NCI-H774 (cell line): ENCODE measurements around the gene CRACR2B.

Source experiments
- DNase-seq: peaks from one replicate; lab custom pipeline; 2025; lab: John Stamatoyannopoulos, UW

Gene CRACR2B

GRCh38 chr11:868802-869201 lies 41.1 kb downstream of the CRACR2B start:
- no peak for DNase-seq

DNA sequence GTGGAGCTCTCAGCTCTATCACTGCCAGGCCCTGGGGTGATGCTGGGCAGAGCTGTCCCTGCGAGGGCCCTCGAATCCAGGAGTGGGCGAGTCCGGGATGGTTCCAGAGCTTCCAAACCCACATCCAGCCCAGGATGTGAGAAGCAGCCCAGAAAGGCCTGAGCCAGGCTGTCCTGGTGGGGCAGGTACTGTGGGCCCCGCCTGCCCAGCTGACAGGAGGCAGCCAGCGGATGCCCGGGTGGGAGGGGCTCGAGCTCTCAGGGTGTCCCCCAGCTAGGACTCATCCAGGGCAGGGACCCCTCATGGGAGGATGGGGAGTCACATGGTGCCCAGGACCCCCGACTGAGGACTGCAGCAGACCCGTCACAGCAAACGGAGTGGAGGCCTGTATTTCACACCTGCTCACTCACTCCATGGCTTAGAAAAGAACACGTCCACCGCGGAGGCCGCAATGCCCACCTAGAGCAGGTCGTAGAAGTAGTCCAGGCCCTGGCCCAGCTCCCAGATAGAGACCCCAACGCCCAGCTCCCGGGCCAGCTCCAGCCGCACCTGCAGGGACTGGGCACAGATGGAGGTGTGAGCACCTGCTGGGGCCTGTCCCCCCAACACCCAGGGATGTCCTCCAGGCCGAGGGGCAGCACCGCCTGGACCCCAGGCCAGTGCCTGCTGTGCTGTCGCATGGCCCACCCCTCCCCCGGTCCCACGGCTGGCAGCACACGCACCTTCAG lies 41.8 kb downstream of the CRACR2B start:
- no peak for DNase-seq

- DNase-seq = no peak
These were observed 42.4 kb downstream of the CRACR2B start for GRCh38 chr11:870127-870413.

GRCh38 chr11:870418-870817 lies 42.7 kb downstream of the CRACR2B start:
- DNase-seq = no peak

- DNase-seq = no peak
These were observed 43.8 kb downstream of the CRACR2B start for GRCh38 chr11:871472-871871.

- DNase-seq = no peak
These were observed 45.1 kb downstream of the CRACR2B start for GRCh38 chr11:872799-873198.

DNA sequence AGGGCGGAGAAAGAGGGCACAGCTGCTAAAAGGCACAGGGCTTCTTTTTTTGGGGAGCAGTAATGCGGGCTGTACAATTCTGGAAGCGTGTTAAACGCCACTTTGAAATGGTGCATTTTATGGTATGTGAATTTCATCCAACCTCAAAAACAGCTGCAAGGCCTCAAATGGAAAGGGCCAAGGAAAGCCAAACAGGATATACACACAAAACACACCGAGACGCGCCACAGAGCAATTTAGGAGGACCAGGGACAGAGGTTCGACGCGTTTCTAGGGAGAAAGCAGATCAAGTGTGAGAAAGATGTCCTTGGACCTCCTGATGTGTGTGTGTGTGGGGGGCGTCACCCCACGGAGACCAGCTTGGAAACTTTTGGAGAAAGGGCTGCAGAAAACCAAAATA lies 46.0 kb downstream of the CRACR2B start:
- DNase-seq = no peak

DNA sequence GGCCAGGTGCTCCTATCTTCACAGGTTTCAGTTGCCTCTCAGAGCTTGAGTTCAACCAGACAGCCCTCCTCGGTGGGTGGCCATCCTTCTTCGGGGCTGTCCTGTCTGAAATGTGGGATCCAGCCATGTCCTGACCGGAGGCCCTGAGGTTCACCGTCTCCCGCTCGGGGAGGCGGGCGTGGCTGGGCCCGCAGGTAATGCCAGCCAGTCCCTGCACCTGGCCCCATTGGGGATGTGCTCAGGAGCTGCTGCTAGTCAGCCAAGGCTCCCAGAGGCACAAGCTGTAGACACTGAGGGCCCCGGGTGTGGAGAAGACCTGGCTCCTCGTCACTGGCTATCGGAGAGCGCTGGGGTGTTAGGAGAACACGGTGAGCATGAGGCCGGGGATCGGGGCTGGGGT lies 47.5 kb downstream of the CRACR2B start:
- no peak for DNase-seq

GRCh38 chr11:875769-876301 lies 48.1 kb downstream of the CRACR2B start:
- no peak for DNase-seq

DNA sequence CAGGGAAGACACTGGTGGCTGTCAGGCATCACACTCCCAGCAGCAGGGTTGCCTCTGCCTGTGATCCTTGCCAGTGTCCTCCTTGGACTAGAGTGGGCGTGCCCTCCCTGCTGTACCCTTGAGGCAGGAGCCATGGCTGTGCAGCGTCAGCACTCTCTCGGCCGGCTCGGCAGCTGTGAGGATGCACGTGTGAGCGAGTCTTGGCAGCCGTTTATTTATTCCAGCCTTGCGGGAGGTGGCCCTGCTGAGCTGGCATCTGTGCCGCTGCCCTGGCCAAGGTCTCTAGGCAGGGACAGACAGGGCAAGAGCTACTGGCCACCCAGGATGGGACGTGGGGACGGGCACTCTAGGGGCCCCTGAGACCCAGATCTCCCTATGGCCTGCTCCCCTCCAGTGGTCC lies 48.8 kb downstream of the CRACR2B start:
- no peak for DNase-seq

GRCh38 chr11:877565-877964 lies 49.8 kb downstream of the CRACR2B start:
- DNase-seq = no peak

GRCh38 chr11:880447-880846 lies 52.7 kb downstream of the CRACR2B start:
- DNase-seq = no peak
